ENCODE measurements around the gene MANF. TPM values are rescaled to one million over a fixed set of nuclear protein-coding genes. Genes with fewer than 3 reads are reported as not detected.

The MANF gene
- total and polyA plus RNA-seq, 9 donors: 18.4 to 105 (median 43.4) TPM

- TF ChIP-seq, protein P1, sequence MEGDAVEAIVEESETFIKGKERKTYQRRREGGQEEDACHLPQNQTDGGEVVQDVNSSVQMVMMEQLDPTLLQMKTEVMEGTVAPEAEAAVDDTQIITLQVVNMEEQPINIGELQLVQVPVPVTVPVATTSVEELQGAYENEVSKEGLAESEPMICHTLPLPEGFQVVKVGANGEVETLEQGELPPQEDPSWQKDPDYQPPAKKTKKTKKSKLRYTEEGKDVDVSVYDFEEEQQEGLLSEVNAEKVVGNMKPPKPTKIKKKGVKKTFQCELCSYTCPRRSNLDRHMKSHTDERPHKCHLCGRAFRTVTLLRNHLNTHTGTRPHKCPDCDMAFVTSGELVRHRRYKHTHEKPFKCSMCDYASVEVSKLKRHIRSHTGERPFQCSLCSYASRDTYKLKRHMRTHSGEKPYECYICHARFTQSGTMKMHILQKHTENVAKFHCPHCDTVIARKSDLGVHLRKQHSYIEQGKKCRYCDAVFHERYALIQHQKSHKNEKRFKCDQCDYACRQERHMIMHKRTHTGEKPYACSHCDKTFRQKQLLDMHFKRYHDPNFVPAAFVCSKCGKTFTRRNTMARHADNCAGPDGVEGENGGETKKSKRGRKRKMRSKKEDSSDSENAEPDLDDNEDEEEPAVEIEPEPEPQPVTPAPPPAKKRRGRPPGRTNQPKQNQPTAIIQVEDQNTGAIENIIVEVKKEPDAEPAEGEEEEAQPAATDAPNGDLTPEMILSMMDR (IDR thresholded peaks at IDR 0.05): no peak
- TF ChIP-seq POLR2A (IDR thresholded peaks at IDR 0.05) (no peak), EP300 (IDR thresholded peaks at IDR 0.05) (no peak)
- DNase-seq: no peak
- Histone ChIP-seq H3K27me3 (no peaks in the 10 kb centered on the region), H3K4me3 (no peak overlapping the region), H3K27ac (no peak overlapping the region), H3K36me3 (no peaks in the 10 kb centered on the region), H3K4me1 (ENCODE audit: insufficient read depth) (no peaks in the 10 kb centered on the region), H3K9me3 (no peaks in the 10 kb centered on the region)
- WGBS, 3 donors: 97 to 99% (median 98%) methylated on average over 3 of the region's 3 CpGs
- intact Hi-C loops (cut with DNase I): no loop called here
These were observed 37.1 kb downstream of the MANF start for GRCh38 chr3:51422211-51422610.

- intact Hi-C loops (cut with DNase I): no loop called here
- 83 to 91% (median 87%) methylated on average over 4 of the region's 4 CpGs for WGBS, 3 donors
- DNase-seq: no peak
- Histone ChIP-seq H3K27ac (no peak overlapping the region), H3K4me1 (ENCODE audit: insufficient read depth) (no peaks in the 10 kb centered on the region), H3K4me3 (no peak overlapping the region), H3K9me3 (no peaks in the 10 kb centered on the region), H3K36me3 (no peaks in the 10 kb centered on the region), H3K27me3 (no peaks in the 10 kb centered on the region)
- TF ChIP-seq, protein P1 (IDR thresholded peaks at IDR 0.05): no peak
- TF ChIP-seq EP300 (IDR thresholded peaks at IDR 0.05) (no peak), POLR2A (IDR thresholded peaks at IDR 0.05) (no peak)
These were observed 41.8 kb downstream of the MANF start for GRCh38 chr3:51426921-51427320.

GRCh38 chr3:51429138-51429537, 44.0 kb downstream of the MANF start:
- no peaks in the 10 kb centered on the region for H3K36me3 ChIP-seq
- no peak overlapping the region for H3K4me3 ChIP-seq
- H3K4me1 ChIP-seq (ENCODE audit: insufficient read depth): no peaks in the 10 kb centered on the region
- no peak for DNase-seq
- H3K27me3 ChIP-seq: no peaks in the 10 kb centered on the region
- TF ChIP-seq EP300 (IDR thresholded peaks at IDR 0.05) (no peak), POLR2A (IDR thresholded peaks at IDR 0.05) (no peak)
- TF ChIP-seq, protein P1 (IDR thresholded peaks at IDR 0.05): no peak
- intact Hi-C loops (cut with DNase I): no loop called here
- H3K9me3 ChIP-seq: no peaks in the 10 kb centered on the region
- H3K27ac ChIP-seq: no peak overlapping the region
- 92 to 94% (median 94%) methylated on average over 3 of the region's 3 CpGs for WGBS, 3 donors

DNA sequence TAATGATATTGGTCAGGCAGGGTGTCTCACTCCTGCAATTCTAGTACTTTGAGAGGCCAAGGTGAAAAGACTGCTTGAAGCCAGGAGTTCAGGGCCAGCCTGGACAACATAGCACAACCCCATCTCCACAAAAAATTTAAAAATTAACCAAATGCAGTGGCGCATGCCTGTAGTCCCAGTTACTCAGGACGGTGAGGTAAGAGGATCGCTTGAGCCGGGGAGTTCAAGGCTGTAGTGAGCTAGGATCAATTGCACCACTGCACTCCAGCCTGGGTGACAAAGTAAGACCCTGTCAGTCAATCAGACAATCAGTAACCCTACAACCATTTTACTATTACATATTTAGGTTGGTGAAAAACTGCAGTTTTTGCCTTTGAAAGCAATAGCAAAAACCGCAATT, 49.0 kb downstream of the MANF start:
- Histone ChIP-seq H3K9me3 (no peaks in the 10 kb centered on the region), H3K36me3 (no peaks in the 10 kb centered on the region), H3K27me3 (no peaks in the 10 kb centered on the region), H3K4me1 (ENCODE audit: insufficient read depth) (no peaks in the 10 kb centered on the region), H3K27ac (no peak overlapping the region), H3K4me3 (no peak overlapping the region)
- TF ChIP-seq, protein P1 (IDR thresholded peaks at IDR 0.05): no peak
- TF ChIP-seq EP300 (IDR thresholded peaks at IDR 0.05) (no peak), POLR2A (IDR thresholded peaks at IDR 0.05) (no peak)
- intact Hi-C loops (cut with DNase I): no loop called here
- WGBS, 3 donors: 94 to 96% (median 96%) methylated on average over 5 of the region's 5 CpGs
- no peak for DNase-seq

All from ovary (tissue), 9 donors.